Activated naive CD8-positive, alpha-beta T cell treated with anti-CD3 and anti-CD28 coated beads, Interleukin-2, amount 10 ng/mL, durations not matched to agents 7 days and 5 days (primary cell): ENCODE measurements around the gene DOCK3. TPM values are rescaled to one million over a fixed set of nuclear protein-coding genes. Genes with fewer than 3 reads are reported as not detected.
"Not testable (repeated sequence)": the region's sequence is repeated elsewhere in the genome, so short reads cannot be mapped to it uniquely, and the experiment has no call there.

Experiments used
- ATAC-seq: fragments of 150-1000 bp; cut with Tn5 transposase; one replicate; pipeline ENCODE4 v1.10.0; 2021; ENCODE audit warnings: low read depth, moderate library complexity
- POLR2A ChIA-PET: fragments of 350-600 bp; sonication (Branson Sonifier 250); formaldehyde crosslinking; loops from one replicate; lab custom pipeline; 2021; ENCODE audit warnings: antibody characterized with exemption; lab: Charles Lee
- DNase-seq: peaks from one replicate; pipeline ENCODE4 v3.0.0; 2021
- H3K27ac Mint-ChIP-seq: one replicate; pipeline ENCODE4 v1.8.0; 2022; ENCODE audit warnings: mild to moderate bottlenecking, mixed read lengths
- H3K27me3 Mint-ChIP-seq: one replicate; pipeline ENCODE4 v1.8.0; 2022; ENCODE audit warnings: mild to moderate bottlenecking, moderate library complexity, mixed read lengths
- H3K36me3 Mint-ChIP-seq: one replicate; pipeline ENCODE4 v1.8.0; 2021; ENCODE audit warnings: mild to moderate bottlenecking, mixed read lengths
- H3K4me1 Mint-ChIP-seq: one replicate; pipeline ENCODE4 v1.8.0; 2021; ENCODE audit warnings: mixed read lengths
- H3K4me3 Mint-ChIP-seq: one replicate; pipeline ENCODE4 v1.8.0; 2022; ENCODE audit warnings: mild to moderate bottlenecking, moderate library complexity, mixed read lengths
- H3K9me3 Mint-ChIP-seq: one replicate; pipeline ENCODE4 v1.8.0; 2021; ENCODE audit warnings: mixed read lengths
- total RNA-seq, 2 experiments: library from RNA; stranded (reverse); gene quantifications; one replicate each; pipeline ENCODE4 v1.2.3, GENCODE V29; 2021

DOCK3 gene
- total RNA-seq, 2 experiments from 2014 or later: 3.3 to 3.4 TPM

DNA sequence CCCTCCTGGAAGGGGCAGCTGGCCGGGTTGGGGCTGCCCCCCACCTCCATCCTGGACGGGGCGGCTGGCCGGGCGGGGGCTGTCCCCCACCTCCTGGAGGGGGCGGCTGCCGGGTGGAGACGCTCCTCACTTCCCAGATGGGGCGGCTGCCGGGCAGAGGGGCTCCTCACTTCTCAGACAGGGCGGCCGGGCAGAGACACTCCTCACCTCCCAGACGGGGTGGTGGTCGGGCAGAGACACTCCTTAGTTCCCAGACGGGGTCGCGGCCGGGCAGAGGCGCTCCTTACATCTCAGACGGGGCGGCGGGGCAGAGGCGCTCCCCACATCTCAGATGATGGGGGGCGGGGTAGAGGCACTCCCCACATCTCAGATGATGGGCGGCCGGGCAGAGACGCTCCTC is 129.1 kb downstream of the DOCK3 start:
- peaks cover 28% of the 10 kb centered on the region for H3K9me3 Mint-ChIP-seq
- H3K27me3 Mint-ChIP-seq, H3K27ac Mint-ChIP-seq, H3K4me3 Mint-ChIP-seq, ATAC-seq, POLR2A ChIA-PET, DNase-seq, H3K36me3 Mint-ChIP-seq, H3K4me1 Mint-ChIP-seq: not testable (repeated sequence)

- H3K9me3 Mint-ChIP-seq: peaks cover 24% of the 10 kb centered on the region
- ATAC-seq, H3K27me3 Mint-ChIP-seq, H3K4me1 Mint-ChIP-seq, DNase-seq, H3K36me3 Mint-ChIP-seq, POLR2A ChIA-PET, H3K27ac Mint-ChIP-seq, H3K4me3 Mint-ChIP-seq: not testable (repeated sequence)
Measured at GRCh38 chr3:50804376-50804775, 129.6 kb downstream of the DOCK3 start.

- Mint-ChIP-seq H3K36me3 (peaks cover 4% of the 10 kb centered on the region), H3K27me3 (no peaks in the 10 kb centered on the region), H3K4me1 (no peaks in the 10 kb centered on the region), H3K4me3 (no peak overlapping the region), H3K9me3 (peaks cover 21% of the 10 kb centered on the region), H3K27ac (no peak overlapping the region)
- no peak for ATAC-seq
- POLR2A ChIA-PET: no interaction called here
- DNase-seq: no peak
Measured at GRCh38 chr3:50805321-50805720, 130.6 kb downstream of the DOCK3 start.

- Mint-ChIP-seq H3K36me3 (peaks cover 3% of the 10 kb centered on the region), H3K4me1 (no peaks in the 10 kb centered on the region), H3K27me3 (peaks cover under 1% of the 10 kb centered on the region), H3K27ac (no peak overlapping the region), H3K9me3 (peaks cover 18% of the 10 kb centered on the region), H3K4me3 (no peak overlapping the region)
- DNase-seq (no peak), ATAC-seq (no peak)
- POLR2A ChIA-PET: no interaction called here
Measured at GRCh38 chr3:50806031-50806430, 131.3 kb downstream of the DOCK3 start.

GRCh38 chr3:50806806-50807205 is 132.1 kb downstream of the DOCK3 start:
- POLR2A ChIA-PET: no interaction called here
- no peak for ATAC-seq
- Mint-ChIP-seq H3K27me3 (peaks cover 2% of the 10 kb centered on the region), H3K4me1 (no peaks in the 10 kb centered on the region), H3K36me3 (no peaks in the 10 kb centered on the region), H3K9me3 (peaks cover 12% of the 10 kb centered on the region), H3K27ac (no peak overlapping the region), H3K4me3 (no peak overlapping the region)
- DNase-seq: no peak

- Mint-ChIP-seq H3K36me3 (no peaks in the 10 kb centered on the region), H3K9me3 (peaks cover 9% of the 10 kb centered on the region), H3K4me1 (no peaks in the 10 kb centered on the region), H3K27me3 (peaks cover 2% of the 10 kb centered on the region), H3K4me3 (no peak overlapping the region), H3K27ac (no peak overlapping the region)
- DNase-seq (no peak), ATAC-seq (no peak)
- POLR2A ChIA-PET: no interaction called here
Measured at GRCh38 chr3:50807266-50807665, 132.5 kb downstream of the DOCK3 start.

DNA sequence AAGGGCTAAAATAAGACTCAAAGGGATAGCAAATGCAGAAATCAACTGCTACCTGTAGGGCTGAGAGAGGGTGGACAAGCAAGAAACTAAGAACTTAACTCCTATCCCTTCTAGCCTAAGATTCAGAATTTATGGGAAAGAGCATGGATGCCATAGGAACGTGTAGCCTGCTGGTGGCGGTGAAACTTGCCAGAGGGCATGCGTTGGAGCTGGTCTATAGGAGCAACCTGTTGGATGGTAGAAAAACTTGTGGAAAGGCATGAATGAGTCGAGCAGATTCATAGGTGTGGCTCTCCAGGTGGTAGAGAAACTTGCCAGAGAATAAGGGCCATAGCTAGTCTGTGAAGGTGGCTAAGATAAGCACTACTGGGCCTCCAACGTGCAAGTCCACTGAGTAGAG is 137.2 kb downstream of the DOCK3 start:
- Mint-ChIP-seq H3K9me3 (no peaks in the 10 kb centered on the region), H3K27ac (no peak overlapping the region), H3K4me1 (no peaks in the 10 kb centered on the region), H3K4me3 (no peak overlapping the region), H3K27me3 (peaks cover 2% of the 10 kb centered on the region), H3K36me3 (no peaks in the 10 kb centered on the region)
- DNase-seq (no peak), ATAC-seq (no peak)
- POLR2A ChIA-PET: no interaction called here

DNA sequence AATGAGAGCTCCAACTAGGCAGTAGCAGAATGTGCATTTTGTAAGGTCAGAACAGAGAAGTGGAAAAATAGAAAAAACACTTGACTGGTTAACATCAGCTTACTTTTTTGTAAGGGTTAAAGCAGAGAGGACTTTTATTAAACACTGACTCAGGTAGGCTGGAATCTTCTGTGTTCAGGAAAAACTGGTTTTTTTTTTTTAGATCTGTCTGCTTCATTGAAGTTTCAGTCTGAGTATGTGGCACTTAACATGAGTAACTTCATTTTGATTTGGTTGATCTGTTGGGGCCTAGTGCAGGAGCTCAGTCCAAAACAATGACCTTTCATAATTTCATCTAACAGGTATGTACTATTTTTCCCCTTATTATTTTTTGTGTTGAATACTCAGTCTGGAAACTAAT is 141.1 kb downstream of the DOCK3 start:
- Mint-ChIP-seq H3K4me3 (no peak overlapping the region), H3K9me3 (no peaks in the 10 kb centered on the region), H3K36me3 (no peaks in the 10 kb centered on the region), H3K27ac (no peak overlapping the region), H3K27me3 (peaks cover 2% of the 10 kb centered on the region), H3K4me1 (no peaks in the 10 kb centered on the region)
- ATAC-seq: no peak
- POLR2A ChIA-PET: interaction anchor here (0.7 kb wide), 1 partner anchor 75 kb away, joined by 3 read pairs; no protein-coding TSS in a partner anchor
- DNase-seq: no peak

DNA sequence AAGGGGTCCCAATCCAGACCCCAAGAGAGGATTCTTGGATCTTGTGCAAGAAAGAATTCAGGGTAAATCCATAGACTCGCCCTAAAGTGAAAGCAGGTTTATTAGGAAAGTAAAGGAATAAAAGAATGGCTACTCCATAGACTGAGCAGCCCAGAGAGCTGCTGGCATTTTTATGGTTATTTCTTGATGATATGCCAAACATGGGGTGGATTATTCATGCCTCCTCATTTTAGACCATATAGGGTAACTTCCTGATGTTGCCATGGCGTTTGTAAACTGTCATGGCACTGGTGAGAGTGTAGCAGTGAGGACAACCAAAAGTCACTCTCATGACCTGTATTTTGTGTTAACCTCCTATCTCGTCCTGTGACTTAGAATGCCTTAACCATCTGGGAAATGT is 142.2 kb downstream of the DOCK3 start:
- ATAC-seq (no peak), DNase-seq (no peak)
- Mint-ChIP-seq H3K27me3 (no peaks in the 10 kb centered on the region), H3K36me3 (no peaks in the 10 kb centered on the region), H3K9me3 (no peaks in the 10 kb centered on the region), H3K4me3 (no peak overlapping the region), H3K4me1 (no peaks in the 10 kb centered on the region), H3K27ac (no peak overlapping the region)
- POLR2A ChIA-PET: no interaction called here

DNA sequence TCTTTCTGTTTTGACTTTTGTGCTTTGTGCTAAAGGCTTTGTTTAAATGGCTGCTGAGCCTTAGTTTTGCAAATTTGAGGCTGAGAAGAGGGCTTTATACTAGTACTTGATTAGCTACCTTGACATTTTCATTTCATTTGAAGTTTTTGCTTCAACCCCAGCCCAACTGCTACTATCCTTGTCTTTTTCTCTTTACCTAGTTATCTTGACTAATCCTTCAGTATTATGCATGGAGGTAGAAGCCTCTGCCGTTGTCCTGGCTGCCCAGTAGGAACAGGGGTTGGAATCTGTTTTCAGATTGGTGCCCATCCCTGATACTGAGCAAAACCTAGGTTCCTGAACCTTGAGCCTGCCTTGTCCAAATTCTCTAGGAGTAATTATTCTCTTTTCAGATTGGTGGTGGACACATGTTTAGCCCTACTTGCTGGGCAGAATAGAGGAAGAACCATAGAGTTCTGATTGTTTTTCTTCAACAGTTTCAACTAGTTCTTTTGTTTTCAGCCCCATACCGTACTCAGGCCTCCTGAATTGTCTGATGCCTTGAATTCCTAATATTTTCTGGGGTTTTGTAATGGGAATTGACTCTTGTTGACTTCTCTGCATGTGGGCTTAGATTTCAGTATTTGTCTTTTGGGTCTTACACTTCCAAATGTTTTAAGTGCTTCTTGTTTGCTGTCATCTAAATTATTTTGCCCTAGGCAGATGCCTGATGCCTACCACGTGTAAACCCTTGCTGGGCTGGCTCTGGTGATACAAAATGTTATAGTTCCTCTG is 143.2 kb downstream of the DOCK3 start:
- H3K9me3 Mint-ChIP-seq: no peaks in the 10 kb centered on the region
- DNase-seq (no peak), ATAC-seq (no peak)
- no peaks in the 10 kb centered on the region for H3K4me1 Mint-ChIP-seq
- POLR2A ChIA-PET: no interaction called here
- no peak overlapping the region for H3K4me3 Mint-ChIP-seq
- H3K36me3 Mint-ChIP-seq: no peaks in the 10 kb centered on the region
- no peaks in the 10 kb centered on the region for H3K27me3 Mint-ChIP-seq
- H3K27ac Mint-ChIP-seq: no peak overlapping the region

DNA sequence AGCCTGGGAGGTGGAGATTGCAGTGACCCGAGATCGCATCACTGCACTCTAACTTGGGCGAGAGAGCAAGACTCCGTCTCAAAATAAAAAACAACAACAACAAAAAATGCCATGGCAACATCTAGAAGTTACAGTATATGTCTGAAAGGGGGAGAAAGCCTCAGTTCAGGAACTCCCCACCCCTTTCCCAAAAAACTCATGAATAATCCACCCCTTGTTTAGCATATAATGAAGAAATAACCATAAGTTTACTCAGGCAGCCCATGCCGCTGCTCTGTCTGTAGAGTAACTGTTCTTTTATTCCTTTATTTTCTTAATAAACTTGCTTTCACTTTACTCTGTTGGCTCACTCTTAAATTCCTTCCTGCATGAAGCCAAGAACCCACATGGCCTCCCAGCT is 145.2 kb downstream of the DOCK3 start:
- Mint-ChIP-seq H3K9me3 (no peaks in the 10 kb centered on the region), H3K36me3 (no peaks in the 10 kb centered on the region), H3K4me3 (no peak overlapping the region), H3K27ac (no peak overlapping the region), H3K27me3 (no peaks in the 10 kb centered on the region), H3K4me1 (no peaks in the 10 kb centered on the region)
- POLR2A ChIA-PET: no interaction called here
- ATAC-seq: no peak
- no peak for DNase-seq

DNA sequence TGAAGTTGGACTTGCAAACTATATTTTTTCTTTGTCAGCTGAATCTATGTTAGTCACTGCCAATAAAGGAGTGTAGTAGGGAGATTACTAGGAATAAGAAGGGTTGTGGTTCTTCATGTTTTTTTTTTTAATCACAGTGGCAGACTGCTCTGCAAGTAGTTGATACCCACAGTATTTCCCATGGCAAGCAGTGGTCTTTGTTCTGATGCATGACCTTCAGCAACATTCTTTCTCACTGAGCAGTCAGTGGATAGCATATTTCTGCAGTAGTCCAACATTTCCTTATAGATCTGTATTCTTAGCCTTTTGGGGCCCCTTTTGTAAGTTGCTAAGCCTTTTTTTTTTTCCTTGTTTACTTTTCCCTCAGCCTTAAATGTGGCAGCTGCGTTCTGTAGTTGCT is 151.1 kb downstream of the DOCK3 start:
- no peaks in the 10 kb centered on the region for H3K4me1 Mint-ChIP-seq
- POLR2A ChIA-PET: no interaction called here
- ATAC-seq (no peak), DNase-seq (no peak)
- H3K36me3 Mint-ChIP-seq: no peaks in the 10 kb centered on the region
- H3K9me3 Mint-ChIP-seq: no peaks in the 10 kb centered on the region
- peaks cover 3% of the 10 kb centered on the region for H3K27me3 Mint-ChIP-seq
- no peak overlapping the region for H3K4me3 Mint-ChIP-seq
- no peak overlapping the region for H3K27ac Mint-ChIP-seq

DNA sequence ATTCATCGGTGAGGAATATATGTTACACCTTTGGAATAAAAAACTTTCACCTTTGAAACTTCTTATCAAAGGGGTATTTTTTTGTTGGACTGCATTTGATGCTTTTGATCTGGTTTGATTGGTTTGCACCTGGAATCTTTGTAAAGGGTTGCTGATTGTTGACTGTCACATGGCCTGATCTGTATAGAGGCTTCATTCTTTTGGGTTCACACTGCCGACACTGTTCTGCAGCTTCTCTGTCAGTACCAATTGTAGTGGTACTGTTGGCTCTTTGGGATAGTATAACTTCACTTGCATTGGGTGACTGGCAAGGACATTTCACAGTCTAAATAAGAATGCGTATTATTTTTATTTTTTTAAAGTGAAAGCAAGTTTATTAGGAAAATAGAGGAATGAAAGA is 155.7 kb downstream of the DOCK3 start:
- no peak overlapping the region for H3K4me3 Mint-ChIP-seq
- POLR2A ChIA-PET: no interaction called here
- peaks cover 2% of the 10 kb centered on the region for H3K36me3 Mint-ChIP-seq
- H3K4me1 Mint-ChIP-seq: no peaks in the 10 kb centered on the region
- peaks cover 8% of the 10 kb centered on the region for H3K9me3 Mint-ChIP-seq
- H3K27ac Mint-ChIP-seq: no peak overlapping the region
- H3K27me3 Mint-ChIP-seq: peaks cover 6% of the 10 kb centered on the region
- ATAC-seq (no peak), DNase-seq (no peak)

DNA sequence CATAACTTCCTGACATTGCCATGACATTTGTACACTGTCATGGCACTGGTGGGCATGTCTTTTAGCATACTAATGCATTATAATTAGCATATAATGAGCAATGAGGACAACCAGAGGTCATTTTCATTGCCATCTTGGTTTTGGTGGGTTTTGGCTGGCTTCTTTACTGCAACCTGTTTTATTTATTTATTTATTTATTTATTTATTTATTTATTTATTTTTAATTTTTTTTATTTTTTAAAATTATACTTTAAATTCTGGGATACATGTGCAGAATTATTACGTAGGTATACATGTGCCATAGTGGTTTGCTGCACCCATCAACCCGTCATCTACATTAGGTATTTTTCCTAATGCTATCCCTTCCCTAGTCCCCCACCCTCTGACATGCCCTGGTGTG is 156.3 kb downstream of the DOCK3 start:
- H3K27ac Mint-ChIP-seq, DNase-seq, POLR2A ChIA-PET, H3K4me3 Mint-ChIP-seq, H3K36me3 Mint-ChIP-seq, H3K27me3 Mint-ChIP-seq, H3K4me1 Mint-ChIP-seq, H3K9me3 Mint-ChIP-seq, ATAC-seq: not testable (repeated sequence)
